Activated T-cell treated with anti-CD3 and anti-CD28 coated beads for 4 hours (primary cell): ENCODE data around the gene CCR6.

ENCODE experiments used
- DNase-seq: peaks from one replicate; pipeline ENCODE4 v3.0.0-alpha.2; 2020

Gene CCR6

GRCh38 chr6:167122041-167122826 lies 662 bp upstream of the CCR6 start:
- DNase-seq = no peak

- DNase-seq = no peak
Observed at GRCh38 chr6:167124753-167125152, 1.9 kb downstream of the CCR6 start.

GRCh38 chr6:167125410-167125809 lies 2.5 kb downstream of the CCR6 start:
- no peak for DNase-seq

- DNase-seq = no peak
Observed at GRCh38 chr6:167125855-167126349, 3.0 kb downstream of the CCR6 start.

GRCh38 chr6:167127785-167128531 lies 5.1 kb downstream of the CCR6 start:
- no peak for DNase-seq

- DNase-seq = no peak
Observed at GRCh38 chr6:167129159-167129558, 6.3 kb downstream of the CCR6 start.

GRCh38 chr6:167129562-167129961 lies 6.7 kb downstream of the CCR6 start:
- no peak for DNase-seq

- DNase-seq = no peak
Observed at GRCh38 chr6:167130008-167130677, 7.2 kb downstream of the CCR6 start.

- no peak for DNase-seq
Observed at GRCh38 chr6:167130712-167131684, 8.1 kb downstream of the CCR6 start.

- no peak for DNase-seq
Observed at GRCh38 chr6:167134448-167135328, 11.8 kb downstream of the CCR6 start.

- no peak for DNase-seq
Observed at GRCh38 chr6:167136376-167136775, 13.5 kb downstream of the CCR6 start.

GRCh38 chr6:167137081-167137480 lies 14.2 kb downstream of the CCR6 start:
- no peak for DNase-seq

- no peak for DNase-seq
Observed at GRCh38 chr6:167137881-167138280, 15.0 kb downstream of the CCR6 start.

- DNase-seq = no peak
Observed at GRCh38 chr6:167139761-167140160, 16.9 kb downstream of the CCR6 start.

- no peak for DNase-seq
Observed at GRCh38 chr6:167140589-167141474, 17.9 kb downstream of the CCR6 start.

- no peak for DNase-seq
Observed at GRCh38 chr6:167141667-167142432, 19.0 kb downstream of the CCR6 start.

- DNase-seq = no peak
Observed at GRCh38 chr6:167142433-167142761, 19.5 kb downstream of the CCR6 start.

GRCh38 chr6:167143041-167143440 lies 20.1 kb downstream of the CCR6 start:
- DNase-seq = no peak

GRCh38 chr6:167145461-167145860 lies 22.6 kb downstream of the CCR6 start:
- no peak for DNase-seq

GRCh38 chr6:167146135-167146534 lies 23.2 kb downstream of the CCR6 start:
- DNase-seq = no peak
